Ovary (tissue), 3 donors: ENCODE data around the gene SIL1.

ENCODE experiments used
- POLR2A ChIP-seq: fragments of 450-650 bp; IDR thresholded peaks from one replicate; pipeline ENCODE4 v1.6.1; 2017; ENCODE audit warnings: antibody characterized with exemption, mild to moderate bottlenecking, moderate library complexity
- TF ChIP-seq, protein P1 (sequence below), 3 donors: fragments of 450-650 bp in 2 of 3; fragments of 200-600 bp in 1 of 3; IDR thresholded peaks; one replicate each; pipeline versions ENCODE4 v1.5.1 to v1.8.0; 2016 to 2022; ENCODE audit warnings: antibody characterized with exemption in 3 of 3, mild to moderate bottlenecking in 1 of 3
- donor health status: DM: no; HTN: no; CAD: no.

DNA sequence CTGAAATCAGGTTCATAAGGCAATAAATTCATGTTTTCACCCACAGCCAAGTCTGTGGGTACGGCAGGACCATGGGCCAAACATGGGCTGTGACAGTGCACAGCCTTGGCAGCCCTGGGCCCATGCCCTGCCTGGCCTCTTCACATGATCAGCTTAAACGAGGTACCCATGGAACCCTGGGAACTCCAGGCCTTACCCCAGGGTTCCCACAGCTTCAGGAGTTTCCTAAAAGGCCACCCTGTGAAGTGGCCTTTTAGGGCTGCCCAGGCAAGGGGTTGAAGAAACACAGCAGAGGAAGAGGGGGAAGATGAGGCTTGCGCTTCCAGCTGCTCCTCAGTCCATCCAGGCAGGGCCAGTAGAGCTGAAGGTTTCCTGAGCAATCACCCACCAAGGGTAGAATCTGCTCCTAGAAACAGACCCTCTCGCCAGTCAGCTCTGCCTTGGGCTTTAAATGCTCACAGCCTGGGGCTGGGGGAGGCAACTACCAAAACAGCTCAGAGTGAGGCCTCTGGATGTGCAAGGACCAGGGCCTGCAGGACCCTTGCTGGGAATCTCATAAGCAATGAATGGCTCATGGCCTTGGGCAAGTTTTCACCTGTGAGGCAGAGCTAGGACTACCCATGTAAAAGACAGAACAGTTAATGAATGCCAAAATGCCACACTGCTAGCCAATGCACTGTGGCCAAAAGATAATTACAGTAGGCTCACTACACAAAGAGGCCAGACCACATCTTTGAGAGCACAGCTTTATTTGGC is 243.7 kb downstream of the SIL1 start:
- TF ChIP-seq, protein P1, sequence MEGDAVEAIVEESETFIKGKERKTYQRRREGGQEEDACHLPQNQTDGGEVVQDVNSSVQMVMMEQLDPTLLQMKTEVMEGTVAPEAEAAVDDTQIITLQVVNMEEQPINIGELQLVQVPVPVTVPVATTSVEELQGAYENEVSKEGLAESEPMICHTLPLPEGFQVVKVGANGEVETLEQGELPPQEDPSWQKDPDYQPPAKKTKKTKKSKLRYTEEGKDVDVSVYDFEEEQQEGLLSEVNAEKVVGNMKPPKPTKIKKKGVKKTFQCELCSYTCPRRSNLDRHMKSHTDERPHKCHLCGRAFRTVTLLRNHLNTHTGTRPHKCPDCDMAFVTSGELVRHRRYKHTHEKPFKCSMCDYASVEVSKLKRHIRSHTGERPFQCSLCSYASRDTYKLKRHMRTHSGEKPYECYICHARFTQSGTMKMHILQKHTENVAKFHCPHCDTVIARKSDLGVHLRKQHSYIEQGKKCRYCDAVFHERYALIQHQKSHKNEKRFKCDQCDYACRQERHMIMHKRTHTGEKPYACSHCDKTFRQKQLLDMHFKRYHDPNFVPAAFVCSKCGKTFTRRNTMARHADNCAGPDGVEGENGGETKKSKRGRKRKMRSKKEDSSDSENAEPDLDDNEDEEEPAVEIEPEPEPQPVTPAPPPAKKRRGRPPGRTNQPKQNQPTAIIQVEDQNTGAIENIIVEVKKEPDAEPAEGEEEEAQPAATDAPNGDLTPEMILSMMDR (IDR thresholded peaks at IDR 0.05): no peak
- TF ChIP-seq POLR2A: no peak
